ENCODE measurements around the gene IMMP2L. TPM values are rescaled to one million over a fixed set of nuclear protein-coding genes. Genes with fewer than 3 reads are reported as not detected.

The IMMP2L gene
- total RNA-seq, 1 donor from 2014 or later: 21.5 TPM

GRCh38 chr7:110677405-110677804 is 884.9 kb downstream of the IMMP2L start:
- Histone ChIP-seq H3K9me3 (ENCODE audit: low read depth) (no peaks in the 10 kb centered on the region), H2AFZ (replicated peaks) (no peak overlapping the region), H3K27me3 (no peaks in the 10 kb centered on the region), H4K20me1 (ENCODE audit: low read depth) (no peaks in the 10 kb centered on the region), H3K79me2 (ENCODE audit: low read depth) (no peaks in the 10 kb centered on the region), H3F3A (ENCODE audit: low read depth) (no peaks in the 10 kb centered on the region), H3K27ac (no peak overlapping the region), H3K4me1 (no peaks in the 10 kb centered on the region), H3K36me3 (no peaks in the 10 kb centered on the region), H3K4me3 (no peak overlapping the region), H3K4me2 (no peak overlapping the region), H3K9ac (no peak overlapping the region)
- no peak overlapping the region for H3K27ac Mint-ChIP-seq
- peaks cover 2% of the 10 kb centered on the region for H3K27me3 Mint-ChIP-seq (ENCODE audit: insufficient read depth, low read depth)
- no peaks in the 10 kb centered on the region for H3K4me1 Mint-ChIP-seq
- peaks cover 15% of the 10 kb centered on the region for H3K9me3 Mint-ChIP-seq
- no peak for DNase-seq (ENCODE audit: low spot score)
- TF ChIP-seq CTCF (IDR thresholded peaks at IDR 0.05) (no peak), EZH2 (IDR thresholded peaks at IDR 0.05) (no peak), EZH2phosphoT487 (IDR thresholded peaks at IDR 0.05) (no peak)
- peaks cover 7% of the 10 kb centered on the region for H3K36me3 Mint-ChIP-seq
- H3K4me3 Mint-ChIP-seq: no peak overlapping the region

- TF ChIP-seq EZH2phosphoT487 (IDR thresholded peaks at IDR 0.05) (no peak), EZH2 (IDR thresholded peaks at IDR 0.05) (no peak), CTCF (IDR thresholded peaks at IDR 0.05) (no peak)
- no peaks in the 10 kb centered on the region for H3K27me3 ChIP-seq
Measured at GRCh38 chr7:110676785-110677184, 885.5 kb downstream of the IMMP2L start.

GRCh38 chr7:110675383-110676103 is 886.7 kb downstream of the IMMP2L start:
- Mint-ChIP-seq H3K36me3 (peaks cover 7% of the 10 kb centered on the region), H3K27ac (no peak overlapping the region), H3K4me1 (no peaks in the 10 kb centered on the region), H3K9me3 (peaks cover 17% of the 10 kb centered on the region), H3K27me3 (ENCODE audit: insufficient read depth, low read depth) (peaks cover 2% of the 10 kb centered on the region), H3K4me3 (no peak overlapping the region)
- no peaks in the 10 kb centered on the region for H3K27me3 ChIP-seq
- H3K9me3 ChIP-seq (ENCODE audit: low read depth): no peaks in the 10 kb centered on the region
- H3K9ac ChIP-seq: no peak overlapping the region
- H2AFZ ChIP-seq (replicated peaks): no peak overlapping the region
- no peaks in the 10 kb centered on the region for H3K36me3 ChIP-seq
- no peaks in the 10 kb centered on the region for H3K4me1 ChIP-seq
- no peak for TF ChIP-seq EZH2 (IDR thresholded peaks at IDR 0.05)
- TF ChIP-seq EZH2phosphoT487 (IDR thresholded peaks at IDR 0.05): no peak
- TF ChIP-seq CTCF (IDR thresholded peaks at IDR 0.05): no peak
- DNase-seq (ENCODE audit: low spot score): no peak
- H3K4me2 ChIP-seq: no peak overlapping the region
- no peak overlapping the region for H3K4me3 ChIP-seq
- no peaks in the 10 kb centered on the region for H4K20me1 ChIP-seq (ENCODE audit: low read depth)
- no peaks in the 10 kb centered on the region for H3F3A ChIP-seq (ENCODE audit: low read depth)
- no peaks in the 10 kb centered on the region for H3K79me2 ChIP-seq (ENCODE audit: low read depth)
- no peak overlapping the region for H3K27ac ChIP-seq

More at GRCh38 chr7:110676785-110677184, 885.5 kb downstream of the IMMP2L start:
- Histone ChIP-seq H3K4me1 (no peaks in the 10 kb centered on the region), H3K9ac (no peak overlapping the region), H3K36me3 (no peaks in the 10 kb centered on the region), H3K4me2 (no peak overlapping the region), H3K4me3 (no peak overlapping the region), H3K27ac (no peak overlapping the region), H3F3A (ENCODE audit: low read depth) (no peaks in the 10 kb centered on the region), H4K20me1 (ENCODE audit: low read depth) (no peaks in the 10 kb centered on the region), H2AFZ (replicated peaks) (no peak overlapping the region), H3K79me2 (ENCODE audit: low read depth) (no peaks in the 10 kb centered on the region), H3K9me3 (ENCODE audit: low read depth) (no peaks in the 10 kb centered on the region)
- H3K36me3 Mint-ChIP-seq: peaks cover 7% of the 10 kb centered on the region
- H3K4me3 Mint-ChIP-seq: no peak overlapping the region
- DNase-seq (ENCODE audit: low spot score): no peak
- peaks cover 17% of the 10 kb centered on the region for H3K9me3 Mint-ChIP-seq
- H3K4me1 Mint-ChIP-seq: no peaks in the 10 kb centered on the region
- H3K27ac Mint-ChIP-seq: no peak overlapping the region
- peaks cover 2% of the 10 kb centered on the region for H3K27me3 Mint-ChIP-seq (ENCODE audit: insufficient read depth, low read depth)
